Tibial nerve (tissue), 4 donors: ENCODE results near the gene MRLN.

Source experiments
- CTCF ChIP-seq, 5 experiments: fragments of 200-600 bp in 3 of 5; fragments of 450-650 bp in 2 of 5; sonication (generic) in 3 of 5; IDR thresholded peaks; one replicate each; pipeline ENCODE4 v1.5.1; 2016 to 2019; ENCODE audit warnings: antibody characterized with exemption in 5 of 5, mild to moderate bottlenecking in 3 of 5, moderate library complexity in 2 of 5
- EP300 ChIP-seq, 2 donors: sonication (generic); formaldehyde crosslinking; IDR thresholded peaks; one replicate each; pipeline ENCODE4 v1.6.1; 2017; ENCODE audit warnings: antibody characterized with exemption in 2 of 2, mild to moderate bottlenecking in 1 of 2

DNA sequence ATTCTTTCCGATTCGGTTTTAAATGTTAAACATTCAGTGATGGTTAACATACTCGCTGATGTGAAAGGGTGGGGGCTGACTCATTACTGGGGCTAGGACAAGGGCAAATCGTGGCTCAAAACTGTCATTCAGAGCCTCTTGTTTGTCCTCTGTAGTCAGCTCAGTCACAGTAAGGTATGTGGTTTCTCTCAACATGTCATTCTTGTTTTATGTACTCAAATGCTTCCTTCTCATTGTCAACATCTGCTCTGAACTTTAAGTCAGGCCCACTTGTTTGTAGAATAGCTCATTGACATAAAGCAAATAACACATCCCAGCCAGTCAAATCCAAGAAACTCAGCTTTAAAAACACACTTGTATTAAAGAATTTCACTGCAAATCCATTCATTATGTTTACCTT, 50.9 kb downstream of the MRLN start:
- no peak for TF ChIP-seq CTCF (IDR thresholded peaks at IDR 0.05)
- TF ChIP-seq EP300 (IDR thresholded peaks at IDR 0.05), result no peak
